SK-N-SH treated with all-trans-retinoic acid at 6 μM for 48 hours (cell line): Measurements from ENCODE around the gene RHBDL2.
"Not testable (repeated sequence)": the region's sequence is repeated elsewhere in the genome, so short reads cannot be mapped to it uniquely, and the experiment has no call there.

ENCODE experiments used
- ATAC-seq: fragments of 200-7000 bp; cut with Tn5 transposase; 3 replicates; pipeline ENCODE4 v1.9.1; 2020; ENCODE audit warnings: mild to moderate bottlenecking, moderate library complexity
- ARNTL ChIP-seq: fragments of 450-650 bp; formaldehyde crosslinking; IDR thresholded peaks from 2 replicates; pipeline ENCODE4 v1.5.0; 2020; ENCODE audit warnings: low read depth, mild to moderate bottlenecking, moderate library complexity, borderline replicate concordance
- BACH2 ChIP-seq: fragments of 250-450 bp; sonication (Bioruptor Pico); IDR thresholded peaks from 2 replicates; pipeline ENCODE4 v1.9.0; 2021; ENCODE audit warnings: mild to moderate bottlenecking, borderline replicate concordance
- CREB5 ChIP-seq: fragments of 250-450 bp; sonication (Bioruptor Pico); IDR thresholded peaks from 2 replicates; pipeline ENCODE4 v1.5.1; 2020; ENCODE audit warnings: low read depth, mild to moderate bottlenecking, moderate library complexity
- CSDC2 ChIP-seq: fragments of 250-450 bp; sonication (Bioruptor Pico); IDR thresholded peaks from 2 replicates; pipeline ENCODE4 v1.5.0; 2020; ENCODE audit warnings: mild to moderate bottlenecking, moderate library complexity
- ESRRG ChIP-seq: fragments of 250-450 bp; sonication (Bioruptor Pico); IDR thresholded peaks from 2 replicates; pipeline ENCODE4 v1.6.1; 2021; ENCODE audit warnings: mild to moderate bottlenecking
- GLIS3 ChIP-seq: fragments of 250-450 bp; sonication (Bioruptor Pico); IDR thresholded peaks from 2 replicates; pipeline ENCODE4 v1.5.0; 2020; ENCODE audit warnings: mild to moderate bottlenecking, moderate library complexity
- ISL1 ChIP-seq: fragments of 250-450 bp; sonication (Bioruptor Pico); IDR thresholded peaks from 2 replicates; pipeline ENCODE4 v2.1.2; 2022; ENCODE audit warnings: mild to moderate bottlenecking, moderate library complexity
- OSR1 ChIP-seq: fragments of 250-450 bp; sonication (Bioruptor Pico); IDR thresholded peaks from 2 replicates; pipeline ENCODE4 v1.8.0; 2022; ENCODE audit warnings: moderate library complexity, mild to moderate bottlenecking, inconsistent platforms
- PPARA ChIP-seq: fragments of 250-450 bp; sonication (Bioruptor Pico); IDR thresholded peaks from 2 replicates; pipeline ENCODE4 v1.5.0; 2020; ENCODE audit warnings: mild to moderate bottlenecking, borderline replicate concordance
- RARB ChIP-seq: fragments of 250-450 bp; sonication (Bioruptor Pico); IDR thresholded peaks from 2 replicates; pipeline ENCODE4 v1.8.0; 2021; ENCODE audit warnings: mild to moderate bottlenecking, moderate library complexity
- SNAI2 ChIP-seq: fragments of 250-450 bp; sonication (Bioruptor Pico); IDR thresholded peaks from 2 replicates; pipeline ENCODE4 v1.5.0; 2020; ENCODE audit warnings: mild to moderate bottlenecking, moderate library complexity
- TOX ChIP-seq: fragments of 250-450 bp; sonication (Bioruptor Pico); IDR thresholded peaks from 2 replicates; pipeline ENCODE4 v1.8.0; 2021; ENCODE audit warnings: mild to moderate bottlenecking, moderate library complexity, borderline replicate concordance
- TSHZ2 ChIP-seq: fragments of 250-450 bp; sonication (Bioruptor Pico); IDR thresholded peaks from 2 replicates; pipeline ENCODE4 v1.5.0; 2020; ENCODE audit warnings: mild to moderate bottlenecking, moderate library complexity
- ZC3H10 ChIP-seq: fragments of 250-450 bp; sonication (Bioruptor Pico); IDR thresholded peaks from 2 replicates; pipeline ENCODE4 v1.5.1; 2021; ENCODE audit warnings: mild to moderate bottlenecking, moderate library complexity
- ZFP3 ChIP-seq: fragments of 250-450 bp; sonication (Bioruptor Pico); IDR thresholded peaks from 2 replicates; pipeline ENCODE4 v1.5.0; 2020; ENCODE audit warnings: mild to moderate bottlenecking, moderate library complexity
- ZFP30 ChIP-seq: fragments of 450-650 bp; formaldehyde crosslinking; IDR thresholded peaks from 2 replicates; pipeline ENCODE4 v1.5.0; 2022; ENCODE audit warnings: mild to moderate bottlenecking, moderate library complexity
- ZNF70 ChIP-seq: fragments of 450-650 bp; formaldehyde crosslinking; IDR thresholded peaks from 2 replicates; pipeline ENCODE4 v1.5.0; 2020; ENCODE audit warnings: mild to moderate bottlenecking, moderate library complexity
- TF ChIP-seq, protein P1 (sequence below): fragments of 250-450 bp; sonication (Bioruptor Pico); IDR thresholded peaks from 2 replicates; pipeline ENCODE4 v1.8.0; 2020; ENCODE audit warnings: mild to moderate bottlenecking, moderate library complexity, borderline replicate concordance
- TF ChIP-seq, protein P2 (sequence below): fragments of 250-450 bp; sonication (Bioruptor Pico); IDR thresholded peaks from 2 replicates; pipeline ENCODE4 v1.5.1; 2021; ENCODE audit warnings: mild to moderate bottlenecking, moderate library complexity

RHBDL2 gene

DNA sequence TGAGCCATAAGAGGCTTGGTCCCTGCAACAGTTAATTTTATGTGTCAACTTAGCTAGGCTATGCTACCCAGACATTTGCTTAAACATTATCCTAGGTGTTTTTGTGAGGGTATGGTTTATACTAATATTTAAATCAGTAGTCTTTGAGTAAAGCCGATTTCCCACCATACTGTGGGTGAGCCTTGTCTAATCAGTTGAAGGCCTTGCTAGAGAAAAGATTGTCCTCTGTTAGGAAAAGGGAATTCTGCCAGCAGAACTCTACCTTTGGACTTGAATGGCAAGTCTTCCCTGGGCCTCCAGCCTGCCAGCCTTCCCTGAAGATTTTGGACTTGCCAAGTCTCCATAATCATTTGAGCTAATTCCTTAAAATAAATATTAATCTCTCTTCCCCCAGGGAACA, 23.9 kb downstream of the RHBDL2 start (continued):
- TF ChIP-seq CREB5 (CRISPR knock-in tag) (no peak), TOX (no peak), ZFP30 (CRISPR knock-in tag) (no peak), PPARA (no peak)
- TF ChIP-seq, protein P1, sequence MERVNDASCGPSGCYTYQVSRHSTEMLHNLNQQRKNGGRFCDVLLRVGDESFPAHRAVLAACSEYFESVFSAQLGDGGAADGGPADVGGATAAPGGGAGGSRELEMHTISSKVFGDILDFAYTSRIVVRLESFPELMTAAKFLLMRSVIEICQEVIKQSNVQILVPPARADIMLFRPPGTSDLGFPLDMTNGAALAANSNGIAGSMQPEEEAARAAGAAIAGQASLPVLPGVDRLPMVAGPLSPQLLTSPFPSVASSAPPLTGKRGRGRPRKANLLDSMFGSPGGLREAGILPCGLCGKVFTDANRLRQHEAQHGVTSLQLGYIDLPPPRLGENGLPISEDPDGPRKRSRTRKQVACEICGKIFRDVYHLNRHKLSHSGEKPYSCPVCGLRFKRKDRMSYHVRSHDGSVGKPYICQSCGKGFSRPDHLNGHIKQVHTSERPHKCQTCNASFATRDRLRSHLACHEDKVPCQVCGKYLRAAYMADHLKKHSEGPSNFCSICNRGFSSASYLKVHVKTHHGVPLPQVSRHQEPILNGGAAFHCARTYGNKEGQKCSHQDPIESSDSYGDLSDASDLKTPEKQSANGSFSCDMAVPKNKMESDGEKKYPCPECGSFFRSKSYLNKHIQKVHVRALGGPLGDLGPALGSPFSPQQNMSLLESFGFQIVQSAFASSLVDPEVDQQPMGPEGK, result no peak
- TF ChIP-seq, all 23 proteins: peak for 0

GRCh38 chr1:38917337-38917736, 24.3 kb downstream of the RHBDL2 start:
- no peak for TF ChIP-seq ZC3H10 (CRISPR knock-in tag)
- TF ChIP-seq ARNTL (CRISPR knock-in tag), result no peak
- TF ChIP-seq CREB5 (CRISPR knock-in tag), result no peak
- TF ChIP-seq PPARA, result no peak
- no peak for TF ChIP-seq SNAI2
- TF ChIP-seq ESRRG (CRISPR knock-in tag), result no peak
- no peak for TF ChIP-seq TOX
- TF ChIP-seq OSR1 (CRISPR knock-in tag), result no peak
- TF ChIP-seq TSHZ2 (CRISPR knock-in tag), result no peak
- no peak for TF ChIP-seq ISL1 (CRISPR knock-in tag)
- TF ChIP-seq GLIS3, result no peak
- ATAC-seq, result no peak

DNA sequence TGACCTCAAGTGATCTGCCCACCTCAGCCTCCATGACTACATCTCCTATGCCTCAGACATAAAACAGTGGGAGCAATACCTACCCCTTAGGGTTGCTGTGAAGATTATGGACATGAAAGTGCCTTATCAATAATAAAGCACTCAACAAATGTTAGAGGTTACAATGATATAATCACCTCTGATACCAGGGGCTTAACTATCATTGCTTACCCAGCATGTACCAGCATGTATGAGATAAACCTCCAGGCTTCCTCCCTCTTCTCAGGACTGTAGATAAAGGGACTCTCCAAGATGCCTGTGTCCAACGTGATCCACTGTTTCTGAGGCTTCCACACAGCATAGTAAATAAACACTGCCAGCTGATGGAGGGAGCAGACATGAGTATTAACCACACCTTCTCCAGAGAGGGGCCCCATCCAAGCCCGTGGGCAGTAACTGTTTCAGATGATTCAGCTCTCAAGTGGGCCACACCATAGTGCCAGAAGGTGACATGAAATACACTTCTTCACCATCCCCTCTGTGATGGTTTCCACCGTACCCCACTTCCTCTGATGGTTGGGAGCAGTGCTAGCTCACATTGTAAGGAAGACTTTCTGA, 26.2 kb downstream of the RHBDL2 start:
- no peak for ATAC-seq
- TF ChIP-seq ZNF70 (CRISPR knock-in tag) (no peak), SNAI2 (no peak), TSHZ2 (CRISPR knock-in tag) (no peak), ZFP30 (CRISPR knock-in tag) (no peak), TOX (no peak), RARB (CRISPR knock-in tag) (no peak), BACH2 (CRISPR knock-in tag) (no peak), ZFP3 (CRISPR knock-in tag) (no peak), GLIS3 (no peak), OSR1 (CRISPR knock-in tag) (no peak), ISL1 (CRISPR knock-in tag) (no peak), PPARA (no peak), CREB5 (CRISPR knock-in tag) (no peak), CSDC2 (CRISPR knock-in tag) (no peak)
- TF ChIP-seq, protein P1, result no peak
- TF ChIP-seq, protein P2, sequence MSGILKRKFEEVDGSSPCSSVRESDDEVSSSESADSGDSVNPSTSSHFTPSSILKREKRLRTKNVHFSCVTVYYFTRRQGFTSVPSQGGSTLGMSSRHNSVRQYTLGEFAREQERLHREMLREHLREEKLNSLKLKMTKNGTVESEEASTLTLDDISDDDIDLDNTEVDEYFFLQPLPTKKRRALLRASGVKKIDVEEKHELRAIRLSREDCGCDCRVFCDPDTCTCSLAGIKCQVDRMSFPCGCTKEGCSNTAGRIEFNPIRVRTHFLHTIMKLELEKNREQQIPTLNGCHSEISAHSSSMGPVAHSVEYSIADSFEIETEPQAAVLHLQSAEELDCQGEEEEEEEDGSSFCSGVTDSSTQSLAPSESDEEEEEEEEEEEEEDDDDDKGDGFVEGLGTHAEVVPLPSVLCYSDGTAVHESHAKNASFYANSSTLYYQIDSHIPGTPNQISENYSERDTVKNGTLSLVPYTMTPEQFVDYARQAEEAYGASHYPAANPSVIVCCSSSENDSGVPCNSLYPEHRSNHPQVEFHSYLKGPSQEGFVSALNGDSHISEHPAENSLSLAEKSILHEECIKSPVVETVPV, result no peak

- not testable (repeated sequence) for ATAC-seq
These were observed 26.7 kb downstream of the RHBDL2 start for GRCh38 chr1:38914908-38915307.
